ENCODE data around the gene HACD2. TPM values are rescaled to one million over a fixed set of nuclear protein-coding genes. Genes with fewer than 3 reads are reported as not detected.
A peak's percentile ranks its signal among the peaks of the same experiment; 100 is the strongest.

The HACD2 gene
- total RNA-seq, 1 experiment from 2014 or later, result 97.7 TPM

DNA sequence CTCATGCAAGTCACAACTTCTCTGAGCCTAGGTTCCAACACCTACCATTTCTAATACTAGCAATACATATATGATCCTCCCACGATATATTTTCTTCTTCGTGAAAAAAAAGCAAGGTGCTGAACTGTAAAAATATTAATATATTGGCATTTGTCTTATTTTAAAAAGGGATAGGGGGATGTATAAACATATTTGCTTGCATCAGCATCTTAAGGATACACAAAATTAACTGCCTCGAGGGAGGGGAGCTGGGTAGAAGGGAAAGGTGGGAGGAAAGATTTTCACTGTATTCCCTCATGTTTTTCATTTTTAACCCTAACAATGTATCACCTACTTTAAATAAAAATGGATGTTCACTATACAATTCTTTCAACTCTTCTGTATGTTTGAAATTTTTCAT is 1.3 kb downstream of the HACD2 start:
- H3K4me1 Mint-ChIP-seq (ENCODE audit: insufficient read depth, unreplicated experiment), result peaks cover 30% of the 10 kb centered on the region
- POLR2A ChIA-PET, result interaction anchor here (0.7 to 8.2 kb wide), 15 partner anchors 10 to 1148 kb away, joined by 3 to 381 read pairs (median 5); partner anchors contain the start of gene HSPBAP1
- no peaks in the 10 kb centered on the region for H3K9me3 Mint-ChIP-seq (ENCODE audit: unreplicated experiment)
- H3K27me3 Mint-ChIP-seq (ENCODE audit: insufficient read depth, unreplicated experiment), result no peaks in the 10 kb centered on the region
- CTCF ChIA-PET, result interaction anchor here (0.6 to 3.4 kb wide), 10 partner anchors 14 to 972 kb away, joined by 3 to 26 read pairs (median 4); no protein-coding TSS in a partner anchor
- no peak overlapping the region for H3K4me3 Mint-ChIP-seq (ENCODE audit: unreplicated experiment)
- no peak overlapping the region for H3K27ac Mint-ChIP-seq (ENCODE audit: low read depth, unreplicated experiment)
- intact Hi-C loops (cut with micrococcal nuclease), result loop anchor here (5.0 to 10.0 kb wide), 2 partner anchors 61 to 134 kb away; no protein-coding TSS in a partner anchor
- no peak for DNase-seq (ENCODE audit: unreplicated experiment)
- H3K36me3 Mint-ChIP-seq (ENCODE audit: insufficient read depth, unreplicated experiment), result peaks cover 53% of the 10 kb centered on the region
- TF ChIP-seq CTCF (IDR thresholded peaks at IDR 0.05; ENCODE audit: unreplicated experiment), result no peak
- BruUV-seq (replicated peaks), result TSS peak; percentile 27

DNA sequence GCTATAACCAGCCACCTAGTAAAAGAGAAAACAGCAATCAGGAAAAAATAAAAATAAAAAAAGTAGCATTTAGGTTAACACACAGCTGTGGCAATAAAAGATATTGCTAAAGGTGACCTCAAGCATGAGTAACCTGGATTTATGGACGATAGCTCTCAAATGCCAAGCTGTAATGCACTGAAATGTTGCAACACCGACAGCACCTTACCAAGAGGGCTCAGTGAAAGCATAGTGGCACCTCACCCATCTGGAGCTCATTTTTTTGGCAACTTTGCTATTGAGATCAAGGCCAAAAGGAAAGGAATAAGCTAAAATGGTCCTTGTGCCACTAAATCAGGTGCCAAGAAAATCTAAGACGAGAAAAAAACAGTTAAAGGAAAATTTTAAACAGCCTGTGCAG is 2.5 kb downstream of the HACD2 start:
- no TSS peak for BruUV-seq (replicated peaks)
- intact Hi-C loops (cut with micrococcal nuclease), result loop anchor here (5.0 to 10.0 kb wide), 2 partner anchors 62 to 135 kb away; no protein-coding TSS in a partner anchor
- no peaks in the 10 kb centered on the region for H3K27me3 Mint-ChIP-seq (ENCODE audit: insufficient read depth, unreplicated experiment)
- H3K9me3 Mint-ChIP-seq (ENCODE audit: unreplicated experiment), result no peaks in the 10 kb centered on the region
- POLR2A ChIA-PET, result interaction anchor here (0.6 to 8.2 kb wide), 12 partner anchors 8 to 1828 kb away, joined by 3 to 381 read pairs (median 9); no protein-coding TSS in a partner anchor
- DNase-seq (ENCODE audit: unreplicated experiment), result peak; percentile 88
- H3K4me3 Mint-ChIP-seq (ENCODE audit: unreplicated experiment), result no peak overlapping the region
- CTCF ChIA-PET, result interaction anchor here (0.6 to 3.4 kb wide), 11 partner anchors 24 to 318 kb away, joined by 3 to 26 read pairs (median 3); no protein-coding TSS in a partner anchor
- peaks cover 56% of the 10 kb centered on the region for H3K36me3 Mint-ChIP-seq (ENCODE audit: insufficient read depth, unreplicated experiment)
- peak overlapping the region; percentile 49 for H3K27ac Mint-ChIP-seq (ENCODE audit: low read depth, unreplicated experiment)
- peaks cover 22% of the 10 kb centered on the region for H3K4me1 Mint-ChIP-seq (ENCODE audit: insufficient read depth, unreplicated experiment)
- TF ChIP-seq CTCF (IDR thresholded peaks at IDR 0.05; ENCODE audit: unreplicated experiment), result no peak

DNA sequence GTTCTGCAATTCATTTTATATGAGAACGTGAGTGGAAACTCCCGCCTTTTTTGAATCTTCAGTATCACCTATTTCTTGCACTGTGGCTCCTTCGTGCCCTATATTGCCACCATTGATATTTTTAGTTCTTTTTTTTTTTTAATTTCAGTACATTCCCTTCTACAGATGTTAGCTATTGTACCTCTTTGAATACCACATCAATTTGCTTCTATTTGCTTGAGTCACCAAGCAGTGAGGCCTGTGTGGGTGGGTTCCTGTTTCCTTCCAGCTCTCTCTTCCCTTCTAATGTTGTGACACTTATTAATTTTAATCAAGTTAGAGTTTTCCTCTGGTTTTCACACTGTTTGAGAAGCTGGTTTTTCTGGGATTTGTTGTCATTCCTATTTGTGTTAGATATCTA is 8.7 kb downstream of the HACD2 start:
- POLR2A ChIA-PET, result interaction anchor here (0.7 to 5.8 kb wide), 6 partner anchors 7 to 303 kb away, joined by 3 to 39 read pairs (median 6); no protein-coding TSS in a partner anchor
- H3K9me3 Mint-ChIP-seq (ENCODE audit: unreplicated experiment), result no peaks in the 10 kb centered on the region
- H3K4me1 Mint-ChIP-seq (ENCODE audit: insufficient read depth, unreplicated experiment), result peaks cover 15% of the 10 kb centered on the region
- TF ChIP-seq CTCF (IDR thresholded peaks at IDR 0.05; ENCODE audit: unreplicated experiment), result no peak
- no peak overlapping the region for H3K4me3 Mint-ChIP-seq (ENCODE audit: unreplicated experiment)
- no peak for DNase-seq (ENCODE audit: unreplicated experiment)
- intact Hi-C loops (cut with micrococcal nuclease), result no loop called here
- H3K27me3 Mint-ChIP-seq (ENCODE audit: insufficient read depth, unreplicated experiment), result no peaks in the 10 kb centered on the region
- BruUV-seq (replicated peaks), result no TSS peak
- no peak overlapping the region for H3K27ac Mint-ChIP-seq (ENCODE audit: low read depth, unreplicated experiment)
- CTCF ChIA-PET, result interaction anchor here (1.0 to 7.1 kb wide), 3 partner anchors 17 to 126 kb away, joined by 3 to 62 read pairs (median 4); no protein-coding TSS in a partner anchor
- H3K36me3 Mint-ChIP-seq (ENCODE audit: insufficient read depth, unreplicated experiment), result peaks cover 97% of the 10 kb centered on the region

- Mint-ChIP-seq H3K9me3 (ENCODE audit: unreplicated experiment) (no peaks in the 10 kb centered on the region), H3K4me1 (ENCODE audit: insufficient read depth, unreplicated experiment) (peaks cover 18% of the 10 kb centered on the region), H3K4me3 (ENCODE audit: unreplicated experiment) (no peak overlapping the region), H3K36me3 (ENCODE audit: insufficient read depth, unreplicated experiment) (peaks cover 80% of the 10 kb centered on the region), H3K27ac (ENCODE audit: low read depth, unreplicated experiment) (no peak overlapping the region), H3K27me3 (ENCODE audit: insufficient read depth, unreplicated experiment) (no peaks in the 10 kb centered on the region)
- intact Hi-C loops (cut with micrococcal nuclease), result no loop called here
- POLR2A ChIA-PET, result interaction anchor here (1.1 to 5.8 kb wide), 2 partner anchors 11 to 20 kb away, joined by 6 to 39 read pairs; no protein-coding TSS in a partner anchor
- no peak for TF ChIP-seq CTCF (IDR thresholded peaks at IDR 0.05; ENCODE audit: unreplicated experiment)
- no peak for DNase-seq (ENCODE audit: unreplicated experiment)
- no TSS peak for BruUV-seq (replicated peaks)
- CTCF ChIA-PET, result interaction anchor here (1.1 to 7.1 kb wide), 2 partner anchors 13 to 42 kb away, joined by 3 to 62 read pairs; no protein-coding TSS in a partner anchor
These were observed 12.9 kb downstream of the HACD2 start for GRCh38 chr3:123571973-123572365.

All from MCF 10A (cell line).